ENCODE results near the gene CUL1. TPM values are rescaled to one million over a fixed set of nuclear protein-coding genes. Genes with fewer than 3 reads are reported as not detected.

Gene CUL1
- polyA plus RNA-seq, 6 donors from 2014 or later = 41.3 to 58.9 (median 46.3) TPM

GRCh38 chr7:148712678-148713329 lies 14.1 kb downstream of the CUL1 start:
- H3K4me3 Mint-ChIP-seq = peak overlapping the region in 1 of 8 donors; percentile 33

DNA sequence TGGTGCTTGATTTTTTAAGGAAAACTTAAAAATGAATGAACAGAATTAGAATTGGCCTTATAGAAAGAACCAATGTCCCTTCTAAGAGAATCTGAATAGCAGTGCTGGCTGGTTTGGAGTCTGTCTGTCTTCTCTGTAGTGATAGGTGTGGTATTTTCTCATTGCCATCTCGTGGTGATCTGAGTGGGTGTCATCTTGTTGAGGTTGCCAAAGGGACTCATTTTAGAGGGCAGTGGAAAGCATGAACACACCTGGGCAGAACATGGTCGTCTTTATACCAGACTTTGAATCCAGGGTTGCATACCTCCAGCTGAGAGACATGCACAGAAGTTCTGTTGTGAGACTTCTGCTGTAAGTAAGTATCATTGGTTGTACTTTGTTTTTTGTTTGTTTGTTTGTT lies 15.8 kb downstream of the CUL1 start:
- Mint-ChIP-seq H3K27ac (peak overlapping the region in 1 of 6 donors; percentile 49), H3K4me3 (no peak overlapping the region), H3K9me3 (no peaks in the 10 kb centered on the region), H3K4me1 (peaks cover 59 to 87% (median 66%) of the 10 kb centered on the region in 3 donors), H3K36me3 (peaks cover 0 to 7% of the 10 kb centered on the region in 2 donors), H3K27me3 (no peaks in the 10 kb centered on the region)
- DNase-seq (no peak), ATAC-seq (ENCODE audit: low read depth in 2 of 2) (no peak)

More at GRCh38 chr7:148712678-148713329, 14.1 kb downstream of the CUL1 start:
- Mint-ChIP-seq H3K27ac (peak overlapping the region in 3 of 6 donors; percentile 4 to 78 (median 6)), H3K27me3 (no peaks in the 10 kb centered on the region), H3K4me1 (peaks cover 61 to 88% (median 65%) of the 10 kb centered on the region in 3 donors), H3K36me3 (peaks cover 0 to 5% of the 10 kb centered on the region in 2 donors), H3K9me3 (no peaks in the 10 kb centered on the region)
- no peak for DNase-seq
- no peak for ATAC-seq (ENCODE audit: low read depth in 2 of 2)

- H3K36me3 Mint-ChIP-seq = peaks cover 0 to 7% of the 10 kb centered on the region in 2 donors
- H3K4me3 Mint-ChIP-seq = no peak overlapping the region
- H3K4me1 Mint-ChIP-seq = peaks cover 64 to 85% (median 71%) of the 10 kb centered on the region in 3 donors
- H3K9me3 Mint-ChIP-seq = no peaks in the 10 kb centered on the region
- no peaks in the 10 kb centered on the region for H3K27me3 Mint-ChIP-seq
- ATAC-seq (ENCODE audit: low read depth in 2 of 2) (no peak), DNase-seq (no peak)
- H3K27ac Mint-ChIP-seq = peak overlapping the region in 1 of 6 donors; percentile 49
Measured at GRCh38 chr7:148715027-148715426, 16.3 kb downstream of the CUL1 start.

DNA sequence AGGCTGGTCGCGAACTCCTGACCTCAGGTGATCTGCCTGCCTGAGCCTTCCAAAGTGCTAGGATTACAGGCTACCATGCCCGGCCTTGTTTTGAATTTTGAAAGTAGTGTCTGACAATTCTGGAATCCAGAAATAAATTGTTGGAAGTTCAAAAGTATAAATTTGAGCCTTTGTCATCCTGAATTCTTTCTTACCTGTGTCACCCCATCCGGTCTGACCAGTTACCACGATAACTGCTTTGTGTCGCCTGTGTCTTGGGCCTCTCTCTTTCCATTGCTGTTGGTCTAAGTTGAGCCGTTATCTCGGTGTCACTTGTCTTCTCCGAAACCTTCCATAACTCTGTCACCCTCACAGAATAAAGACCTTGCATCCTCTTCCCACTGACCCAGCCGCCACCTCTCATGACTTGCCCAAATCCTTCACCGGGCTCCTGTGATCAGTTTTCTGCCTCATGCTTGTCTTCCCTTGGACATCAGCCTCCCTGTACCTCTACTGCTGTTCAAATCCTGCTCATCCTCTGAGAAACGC lies 18.6 kb downstream of the CUL1 start:
- peak overlapping the region in 3 of 6 donors; percentile 19 to 68 (median 22) for H3K27ac Mint-ChIP-seq
- peaks cover 0 to 7% of the 10 kb centered on the region in 2 donors for H3K36me3 Mint-ChIP-seq
- ATAC-seq (ENCODE audit: low read depth in 2 of 2) (no peak), DNase-seq (no peak)
- H3K4me3 Mint-ChIP-seq = peak overlapping the region in 2 of 8 donors; percentile 11 to 16
- H3K4me1 Mint-ChIP-seq = peaks cover 70 to 82% (median 75%) of the 10 kb centered on the region in 3 donors
- no peaks in the 10 kb centered on the region for H3K9me3 Mint-ChIP-seq
- no peaks in the 10 kb centered on the region for H3K27me3 Mint-ChIP-seq

- ATAC-seq (ENCODE audit: low read depth in 2 of 2) = no peak
- no peak for DNase-seq
- Mint-ChIP-seq H3K36me3 (peaks cover 0 to 7% of the 10 kb centered on the region in 2 donors), H3K27me3 (no peaks in the 10 kb centered on the region), H3K4me3 (peak overlapping the region in 2 of 8 donors; percentile 7 to 37), H3K4me1 (peaks cover 70 to 82% (median 76%) of the 10 kb centered on the region in 3 donors), H3K9me3 (no peaks in the 10 kb centered on the region), H3K27ac (peak overlapping the region in 1 of 6 donors; percentile 15)
Measured at GRCh38 chr7:148718431-148718830, 19.7 kb downstream of the CUL1 start.

DNA sequence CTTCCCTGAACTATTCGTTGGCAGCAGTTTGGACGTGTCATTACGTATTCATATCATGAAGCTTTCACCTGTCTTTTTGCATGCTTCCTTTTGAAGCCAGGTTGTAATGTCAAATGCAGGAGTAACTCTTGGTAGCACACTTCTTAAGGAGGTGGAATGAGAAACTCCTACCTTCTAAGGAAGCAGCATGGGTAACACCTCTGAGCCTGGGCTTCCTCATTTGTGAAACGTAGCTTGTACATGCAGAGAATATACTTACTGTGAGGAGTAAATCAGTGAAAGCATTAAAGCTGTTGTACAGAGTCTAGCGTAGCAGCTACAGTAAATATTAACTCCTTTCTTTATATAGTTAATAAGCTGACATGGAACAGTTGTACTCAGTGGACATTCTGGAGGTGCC lies 21.1 kb downstream of the CUL1 start:
- H3K36me3 Mint-ChIP-seq = peaks cover 0 to 7% of the 10 kb centered on the region in 2 donors
- DNase-seq (no peak), ATAC-seq (ENCODE audit: low read depth in 2 of 2) (no peak)
- peak overlapping the region in 4 of 6 donors; percentile 12 to 67 (median 62) for H3K27ac Mint-ChIP-seq
- no peak overlapping the region for H3K4me3 Mint-ChIP-seq
- no peaks in the 10 kb centered on the region for H3K27me3 Mint-ChIP-seq
- H3K4me1 Mint-ChIP-seq = peaks cover 67 to 83% (median 76%) of the 10 kb centered on the region in 3 donors
- H3K9me3 Mint-ChIP-seq = no peaks in the 10 kb centered on the region

- DNase-seq = no peak
- ATAC-seq (ENCODE audit: low read depth in 2 of 2) = no peak
- Mint-ChIP-seq H3K9me3 (no peaks in the 10 kb centered on the region), H3K4me3 (peak overlapping the region in 2 of 8 donors; percentile 18 to 48), H3K36me3 (peaks cover 0 to 7% of the 10 kb centered on the region in 2 donors), H3K27ac (peak overlapping the region in 4 of 6 donors; percentile 0 to 88 (median 43)), H3K27me3 (no peaks in the 10 kb centered on the region), H3K4me1 (peaks cover 67 to 83% (median 76%) of the 10 kb centered on the region in 3 donors)
Measured at GRCh38 chr7:148720472-148720871, 21.8 kb downstream of the CUL1 start.

- Mint-ChIP-seq H3K36me3 (peaks cover 0 to 7% of the 10 kb centered on the region in 2 donors), H3K9me3 (no peaks in the 10 kb centered on the region), H3K27me3 (no peaks in the 10 kb centered on the region), H3K4me3 (no peak overlapping the region), H3K4me1 (peaks cover 67 to 86% (median 78%) of the 10 kb centered on the region in 3 donors), H3K27ac (no peak overlapping the region)
- no peak for DNase-seq
- ATAC-seq (ENCODE audit: low read depth in 2 of 2) = no peak
Measured at GRCh38 chr7:148721390-148721789, 22.7 kb downstream of the CUL1 start.

GRCh38 chr7:148722340-148723165 lies 23.9 kb downstream of the CUL1 start:
- peaks cover 64 to 80% (median 75%) of the 10 kb centered on the region in 3 donors for H3K4me1 Mint-ChIP-seq
- DNase-seq = no peak
- no peaks in the 10 kb centered on the region for H3K27me3 Mint-ChIP-seq
- peaks cover 0 to 4% of the 10 kb centered on the region in 2 donors for H3K36me3 Mint-ChIP-seq
- H3K4me3 Mint-ChIP-seq = peak overlapping the region in 1 of 8 donors; percentile 63
- H3K9me3 Mint-ChIP-seq = no peaks in the 10 kb centered on the region
- no peak for ATAC-seq (ENCODE audit: low read depth in 2 of 2)
- peak overlapping the region in 3 of 6 donors; percentile 8 to 56 (median 32) for H3K27ac Mint-ChIP-seq

GRCh38 chr7:148723166-148723559 lies 24.5 kb downstream of the CUL1 start:
- H3K27ac Mint-ChIP-seq = peak overlapping the region in 1 of 6 donors; percentile 32
- no peak for DNase-seq
- H3K27me3 Mint-ChIP-seq = no peaks in the 10 kb centered on the region
- no peaks in the 10 kb centered on the region for H3K9me3 Mint-ChIP-seq
- H3K4me1 Mint-ChIP-seq = peaks cover 67 to 82% (median 77%) of the 10 kb centered on the region in 3 donors
- no peaks in the 10 kb centered on the region for H3K36me3 Mint-ChIP-seq
- peak overlapping the region in 1 of 8 donors; percentile 51 for H3K4me3 Mint-ChIP-seq
- ATAC-seq (ENCODE audit: low read depth in 2 of 2) = no peak

DNA sequence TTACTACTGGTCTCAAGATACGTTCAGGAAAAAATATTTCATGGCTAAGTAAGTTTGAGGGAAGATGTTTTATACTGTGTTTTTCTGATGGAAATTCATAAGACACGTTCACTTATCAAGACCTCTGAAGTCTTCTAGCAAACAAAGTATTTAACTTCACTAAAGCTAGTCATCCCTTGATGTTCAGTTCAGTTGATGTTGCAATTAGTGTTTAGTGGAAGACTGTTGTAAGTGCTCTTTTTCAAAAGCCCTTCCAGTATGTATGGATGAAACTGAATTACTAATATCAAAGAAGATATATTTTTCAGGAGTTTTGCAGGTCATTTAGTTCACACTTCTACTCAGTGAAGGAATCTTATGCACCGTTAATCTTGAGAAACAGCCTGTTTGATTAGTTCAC lies 25.1 kb downstream of the CUL1 start:
- no peak overlapping the region for H3K4me3 Mint-ChIP-seq
- no peak overlapping the region for H3K27ac Mint-ChIP-seq
- no peak for DNase-seq
- ATAC-seq (ENCODE audit: low read depth in 2 of 2) = no peak
- no peaks in the 10 kb centered on the region for H3K27me3 Mint-ChIP-seq
- peaks cover 66 to 76% (median 74%) of the 10 kb centered on the region in 3 donors for H3K4me1 Mint-ChIP-seq
- H3K36me3 Mint-ChIP-seq = no peaks in the 10 kb centered on the region
- H3K9me3 Mint-ChIP-seq = no peaks in the 10 kb centered on the region

DNA sequence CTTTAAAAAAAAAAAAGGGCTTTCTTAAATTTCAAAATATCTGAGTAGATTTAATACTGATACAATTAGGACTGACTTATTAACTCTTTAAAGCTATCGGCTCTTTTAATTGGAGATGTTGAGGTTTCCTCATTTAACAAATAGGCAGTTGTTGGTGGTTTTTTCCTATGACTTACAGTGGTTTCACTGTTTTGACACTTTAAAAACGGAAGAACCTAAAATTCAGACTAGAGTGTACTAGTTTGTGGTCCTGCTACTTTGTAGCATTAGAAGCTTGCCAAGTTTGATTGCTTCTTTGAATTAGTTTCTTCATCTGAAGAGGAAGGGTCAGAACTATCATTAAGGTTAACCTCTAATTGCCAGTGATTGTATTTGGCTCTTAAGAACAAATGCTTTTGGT lies 27.7 kb downstream of the CUL1 start:
- H3K9me3 Mint-ChIP-seq = no peaks in the 10 kb centered on the region
- peaks cover 48 to 61% (median 58%) of the 10 kb centered on the region in 3 donors for H3K4me1 Mint-ChIP-seq
- H3K4me3 Mint-ChIP-seq = no peak overlapping the region
- ATAC-seq (ENCODE audit: low read depth in 2 of 2) (no peak), DNase-seq (no peak)
- H3K36me3 Mint-ChIP-seq = peaks cover 2 to 8% of the 10 kb centered on the region in 2 donors
- no peak overlapping the region for H3K27ac Mint-ChIP-seq
- H3K27me3 Mint-ChIP-seq = no peaks in the 10 kb centered on the region

DNA sequence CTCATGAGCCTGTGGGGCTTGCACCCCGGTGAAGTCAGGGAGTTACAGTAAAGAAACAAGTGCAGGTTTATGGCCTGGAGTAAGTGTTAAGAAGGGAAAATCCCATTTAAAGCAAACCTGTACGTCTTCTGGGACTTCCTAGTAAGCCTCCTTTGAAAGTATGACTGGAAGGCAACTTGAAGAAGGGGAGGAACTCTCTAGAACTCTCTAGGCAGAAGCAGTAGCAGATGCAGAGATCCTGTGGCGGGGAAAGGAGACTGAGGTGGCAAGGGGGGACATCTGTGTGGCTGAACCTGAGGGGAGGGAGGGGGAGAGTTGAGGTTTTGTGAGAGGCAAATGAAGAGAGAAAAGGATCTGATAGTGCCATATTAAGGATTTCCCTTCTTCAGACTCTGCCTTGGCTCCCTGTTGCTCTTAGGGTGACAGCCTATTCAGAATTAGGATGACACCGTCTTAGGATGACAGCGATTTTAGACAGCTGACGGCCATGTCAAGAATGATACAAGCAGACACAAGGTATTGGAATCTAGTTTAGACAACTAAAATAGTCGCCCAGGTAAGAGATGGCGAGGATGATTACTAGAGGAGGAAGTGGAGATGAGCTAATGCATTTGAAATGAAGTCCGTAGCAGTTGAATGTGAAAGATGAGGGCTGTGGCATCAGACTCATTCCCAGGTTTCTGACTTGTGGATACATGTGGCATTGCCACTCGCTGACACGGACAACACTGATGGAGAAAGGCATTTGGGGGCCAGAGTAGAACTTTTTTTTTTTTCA lies 29.0 kb downstream of the CUL1 start:
- DNase-seq (no peak), ATAC-seq (ENCODE audit: low read depth in 2 of 2) (no peak)
- Mint-ChIP-seq H3K36me3 (peaks cover 8 to 14% of the 10 kb centered on the region in 2 donors), H3K4me3 (no peak overlapping the region), H3K27me3 (no peaks in the 10 kb centered on the region), H3K27ac (peak overlapping the region in 4 of 6 donors; percentile 62 to 89 (median 88)), H3K4me1 (peaks cover 40 to 55% (median 54%) of the 10 kb centered on the region in 3 donors), H3K9me3 (no peaks in the 10 kb centered on the region)

Data from naive B cell (primary cell).